ENCODE measurements around the gene IQCN. TPM values are rescaled to one million over a fixed set of nuclear protein-coding genes. Genes with fewer than 3 reads are reported as not detected.

Gene IQCN
- total RNA-seq, 4 donors from 2014 or later: 0.97 to 5.9 (median 3.1) TPM

- WGBS, 2 donors: 33 to 36% methylated on average over 14 of the region's 14 CpGs
- intact Hi-C loops (cut with DNase I; ENCODE audit: low total_unique reads): no loop called here
- H3K4me3 ChIP-seq (ENCODE audit: low read depth, poor library complexity, severe bottlenecking): no peak overlapping the region
Measured at GRCh38 chr19:18306888-18307260, 32.6 kb upstream of the IQCN start.

GRCh38 chr19:18306209-18306887, 32.1 kb upstream of the IQCN start:
- 74 to 78% methylated on average over 26 of the region's 26 CpGs for WGBS, 2 donors
- DNase-seq (ENCODE audit: low spot score in 2 of 2): no peak
- TF ChIP-seq POLR2A (IDR thresholded peaks at IDR 0.05) (no peak), CTCF (IDR thresholded peaks at IDR 0.05) (no peak)
- intact Hi-C loops (cut with DNase I; ENCODE audit: low total_unique reads): no loop called here
- no peak overlapping the region for H3K4me3 ChIP-seq (ENCODE audit: low read depth, poor library complexity, severe bottlenecking)

More at GRCh38 chr19:18306888-18307260, 32.6 kb upstream of the IQCN start:
- no peak for DNase-seq (ENCODE audit: low spot score in 2 of 2)
- no peak for TF ChIP-seq CTCF (IDR thresholded peaks at IDR 0.05)
- TF ChIP-seq POLR2A (IDR thresholded peaks at IDR 0.05): no peak

GRCh38 chr19:18304458-18305310, 30.4 kb upstream of the IQCN start:
- H3K4me3 ChIP-seq (ENCODE audit: low read depth, poor library complexity, severe bottlenecking): no peak overlapping the region
- 24 to 30% methylated on average over 28 to 29 of the region's 29 CpGs for WGBS, 2 donors
- TF ChIP-seq POLR2A (IDR thresholded peaks at IDR 0.05): peak in 1 of 2 donors; percentile 79
- no peak for TF ChIP-seq CTCF (IDR thresholded peaks at IDR 0.05)
- DNase-seq (ENCODE audit: low spot score in 2 of 2): peak; percentile 78 to 98
- intact Hi-C loops (cut with DNase I; ENCODE audit: low total_unique reads): no loop called here

- 6 to 31% methylated on average over 2 of the region's 2 CpGs for WGBS, 2 donors
- no peak overlapping the region for H3K4me3 ChIP-seq (ENCODE audit: low read depth, poor library complexity, severe bottlenecking)
- intact Hi-C loops (cut with DNase I; ENCODE audit: low total_unique reads): no loop called here
- DNase-seq (ENCODE audit: low spot score in 2 of 2): no peak
- TF ChIP-seq POLR2A (IDR thresholded peaks at IDR 0.05): no peak
- TF ChIP-seq CTCF (IDR thresholded peaks at IDR 0.05): no peak
Measured at GRCh38 chr19:18304208-18304457, 29.9 kb upstream of the IQCN start.

- no peak overlapping the region for H3K4me3 ChIP-seq (ENCODE audit: low read depth, poor library complexity, severe bottlenecking)
- whole genome bisulfite sequencing, 2 donors: 51 to 62% methylated on average over 4 of the region's 4 CpGs
- intact Hi-C loops (cut with DNase I; ENCODE audit: low total_unique reads): no loop called here
- DNase-seq (ENCODE audit: low spot score in 2 of 2): no peak
- TF ChIP-seq CTCF (IDR thresholded peaks at IDR 0.05): no peak
- TF ChIP-seq POLR2A (IDR thresholded peaks at IDR 0.05): no peak
Measured at GRCh38 chr19:18301718-18302111, 27.5 kb upstream of the IQCN start.

Data from lower leg skin (tissue), 4 donors.